Stimulated activated CD4-positive, alpha-beta T cell treated with anti-CD3 and anti-CD28 coated beads, Interleukin-15, amount 100 ng/mL, for 1 hour (primary cell): ENCODE data around the gene CPAMD8.
"Not testable (repeated sequence)": the region's sequence is repeated elsewhere in the genome, so short reads cannot be mapped to it uniquely, and the experiment has no call there.

Experiments
- DNase-seq, 2 donors: peaks; one replicate each; pipeline ENCODE4 v3.0.0-alpha.2; 2020; ENCODE audit warnings: low read depth in 1 of 2, low spot score in 1 of 2

Gene CPAMD8

GRCh38 chr19:16876904-16877361, 149.7 kb downstream of the CPAMD8 start:
- no peak for DNase-seq

- DNase-seq, result no peak
Measured at GRCh38 chr19:16875584-16876555, 150.7 kb downstream of the CPAMD8 start.

GRCh38 chr19:16874978-16875299, 151.7 kb downstream of the CPAMD8 start:
- DNase-seq, result not testable (repeated sequence)

- DNase-seq, result no peak
Measured at GRCh38 chr19:16874250-16874977, 152.2 kb downstream of the CPAMD8 start.

- DNase-seq, result no peak
Measured at GRCh38 chr19:16873594-16873993, 153.0 kb downstream of the CPAMD8 start.

GRCh38 chr19:16872728-16873127, 153.9 kb downstream of the CPAMD8 start:
- DNase-seq, result no peak

- no peak for DNase-seq
Measured at GRCh38 chr19:16871871-16872270, 154.7 kb downstream of the CPAMD8 start.

- no peak for DNase-seq
Measured at GRCh38 chr19:16869331-16869972, 157.2 kb downstream of the CPAMD8 start.

- no peak for DNase-seq
Measured at GRCh38 chr19:16868423-16869130, 158.0 kb downstream of the CPAMD8 start.

GRCh38 chr19:16867211-16867610, 159.4 kb downstream of the CPAMD8 start:
- DNase-seq, result no peak

- no peak for DNase-seq
Measured at GRCh38 chr19:16862826-16863415, 163.7 kb downstream of the CPAMD8 start.

GRCh38 chr19:16861834-16862233, 164.8 kb downstream of the CPAMD8 start:
- DNase-seq, result no peak

GRCh38 chr19:16861011-16861410, 165.6 kb downstream of the CPAMD8 start:
- no peak for DNase-seq

GRCh38 chr19:16860118-16860517, 166.5 kb downstream of the CPAMD8 start:
- no peak for DNase-seq

GRCh38 chr19:16859626-16860025, 167.0 kb downstream of the CPAMD8 start:
- DNase-seq, result no peak

- DNase-seq, result no peak
Measured at GRCh38 chr19:16856091-16856490, 170.5 kb downstream of the CPAMD8 start.

GRCh38 chr19:16853066-16853465, 173.5 kb downstream of the CPAMD8 start:
- DNase-seq, result no peak

GRCh38 chr19:16851031-16851712, 175.4 kb downstream of the CPAMD8 start:
- DNase-seq, result no peak

- DNase-seq, result no peak
Measured at GRCh38 chr19:16850133-16850532, 176.5 kb downstream of the CPAMD8 start.

- no peak for DNase-seq
Measured at GRCh38 chr19:16849168-16849567, 177.4 kb downstream of the CPAMD8 start.
